K562 (cell line): ENCODE data around the gene SLC37A3. TPM values are rescaled to one million over a fixed set of nuclear protein-coding genes. Genes with fewer than 3 reads are reported as not detected.

Experiments used
- ATAC-seq: fragments of 200-7000 bp; cut with Tn5 transposase; 3 replicates; pipeline ENCODE4 v1.9.1; 2020; ENCODE audit warnings: moderate library complexity
- BruUV-seq: library from RNA; stranded (reverse); fragments of 400-500 nt; replicated peaks from 2 replicates; lab custom pipeline; 2021; lab: Mats Ljungman, UMichigan
- CTCF ChIA-PET: fragments of 300-600 bp; formaldehyde crosslinking; extraction: SDS; loops from one replicate; lab custom pipeline; 2021; ENCODE audit warnings: low intra/inter-chr PET ratio; lab: Yijun Ruan, JAX
- POLR2A ChIA-PET: fragments of 300-600, 350-650 bp; sonication (Branson Sonifier 250); formaldehyde crosslinking; extraction: SDS; loops from one replicate; lab custom pipeline; 2021; ENCODE audit warnings: antibody characterized with exemption, inconsistent platforms; lab: Yijun Ruan, JAX
- DNase-seq, 4 experiments: peaks; one replicate each; pipeline versions ENCODE4 v3.0.0 to v3.0.0-alpha.2; 2011 to 2018; ENCODE audit warnings: low spot score in 3 of 4, mixed read lengths in 3 of 4; ENCODE audit errors: extremely low read depth in 1 of 4
- FAIRE-seq: peaks from 2 replicates; lab custom pipeline; 2011; peaks lifted over from hg19 to GRCh38; lab: Jason Lieb, UNC
- H2AFZ ChIP-seq: 2 replicates; pipeline ENCODE4 v1.6.0; 2011; ENCODE audit warnings: low read depth, low read length, control low read depth, inconsistent platforms
- H3K27ac ChIP-seq: fragments of 200-600 bp; 3 replicates; pipeline ENCODE4 v1.8.0; 2011; ENCODE audit warnings: low read depth, mild to moderate bottlenecking, control low read depth, inconsistent platforms, low read length, moderate library complexity, mixed read lengths; ENCODE audit errors: extremely low read depth
- H3K27me3 ChIP-seq, 2 experiments: fragments of 300-600 bp in 1 of 2; 2 replicates in 1 of 2; 3 replicates in 1 of 2; pipeline versions ENCODE4 v1.6.0 to v1.8.0; 2011; ENCODE audit warnings: inconsistent platforms in 2 of 2, low read length in 2 of 2, mild to moderate bottlenecking in 1 of 2, mixed read lengths in 1 of 2, moderate library complexity in 1 of 2; ENCODE audit not compliant: control insufficient read depth in 2 of 2, insufficient read depth in 2 of 2
- H3K36me3 ChIP-seq: fragments of 300-600 bp; 3 replicates; pipeline ENCODE4 v1.8.0; 2011; ENCODE audit warnings: mild to moderate bottlenecking, low read length, inconsistent platforms; ENCODE audit not compliant: control insufficient read depth, insufficient read depth
- H3K4me1 ChIP-seq, 2 experiments: fragments of 200-600 bp in 1 of 2; replicated peaks in 1 of 2; 2 replicates in 1 of 2; 3 replicates in 1 of 2; pipeline versions ENCODE4 v1.5.1 to v1.8.0; 2011; ENCODE audit warnings: inconsistent platforms in 2 of 2, low read length in 2 of 2, mild to moderate bottlenecking in 1 of 2, mixed read lengths in 1 of 2, moderate library complexity in 1 of 2; ENCODE audit not compliant: control insufficient read depth in 2 of 2, insufficient read depth in 2 of 2
- H3K4me2 ChIP-seq: 2 replicates; pipeline ENCODE4 v1.6.1; 2011; ENCODE audit warnings: low read length, control low read depth, inconsistent platforms, mixed read lengths; ENCODE audit not compliant: insufficient read depth
- H3K4me3 ChIP-seq: fragments of 200-600 bp; sonication (generic), shearing (Covaris generic); 2 replicates; pipeline ENCODE4 v1.5.1; 2016; ENCODE audit warnings: control low read depth, inconsistent platforms
- H3K79me2 ChIP-seq: fragments of 200-600 bp; 3 replicates; pipeline ENCODE4 v1.8.0; 2011; ENCODE audit warnings: low read length, inconsistent platforms; ENCODE audit not compliant: control insufficient read depth, insufficient read depth
- H3K9ac ChIP-seq, 2 experiments: 2 replicates each; pipeline versions ENCODE4 v1.6.0 to v1.6.1; 2011; ENCODE audit warnings: low read depth in 2 of 2, low read length in 2 of 2, control low read depth in 1 of 2, inconsistent platforms in 1 of 2, mild to moderate bottlenecking in 1 of 2, mixed read lengths in 1 of 2; ENCODE audit not compliant: insufficient read depth in 1 of 2
- H3K9me1 ChIP-seq: one replicate; pipeline ENCODE4 v1.6.0; 2011; ENCODE audit warnings: inconsistent platforms, mild to moderate bottlenecking, low read length, moderate library complexity; ENCODE audit not compliant: control insufficient read depth, insufficient read depth
- H3K9me3 ChIP-seq: replicated peaks from 2 replicates; pipeline ENCODE4 v1.5.1; 2011; ENCODE audit warnings: low read depth, low read length, inconsistent platforms; ENCODE audit not compliant: control insufficient read depth, insufficient read depth
- H4K20me1 ChIP-seq: replicated peaks from 2 replicates; pipeline ENCODE4 v1.6.1; 2011; ENCODE audit warnings: low read length, inconsistent platforms, mixed read lengths; ENCODE audit not compliant: control insufficient read depth, insufficient read depth
- ARNT ChIP-seq, 2 experiments: fragments of 450-650 bp; IDR thresholded peaks; 2 replicates each; pipeline ENCODE4 v1.6.1; 2016; ENCODE audit warnings: mild to moderate bottlenecking in 1 of 2
- CBX3 ChIP-seq, 2 experiments: IDR thresholded peaks; 1 replicate in 1 of 2; 2 replicates in 1 of 2; pipeline ENCODE4 v1.6.1; 2012; ENCODE audit warnings: inconsistent platforms in 2 of 2, low read length in 2 of 2, borderline replicate concordance in 1 of 2, control low read depth in 1 of 2
- CREB3 ChIP-seq: fragments of 450-650 bp; conservative IDR thresholded peaks from 2 replicates; pipeline ENCODE4 v1.6.1; 2016; ENCODE audit warnings: missing genetic modification characterization, low read depth, mild to moderate bottlenecking, missing compliant biosample characterization, moderate library complexity
- HEY1 ChIP-seq: fragments of 250-450 bp; sonication (Bioruptor Pico); IDR thresholded peaks from 2 replicates; pipeline ENCODE4 v1.5.0; 2020; ENCODE audit warnings: mild to moderate bottlenecking, moderate library complexity, borderline replicate concordance
- KDM2B ChIP-seq: fragments of 250-450 bp; sonication (Bioruptor Pico); IDR thresholded peaks from 2 replicates; pipeline ENCODE4 v1.8.0; 2021; ENCODE audit warnings: mild to moderate bottlenecking, moderate library complexity
- NR2C2 ChIP-seq, 2 experiments: fragments of 200-800 bp in 1 of 2; sonication (Bioruptor generic) in 1 of 2; sonication (generic) in 1 of 2; formaldehyde crosslinking in 1 of 2; IDR thresholded peaks; 2 replicates each; pipeline versions ENCODE4 v1.6.1 to v1.8.0; 2016 to 2022; ENCODE audit warnings: mild to moderate bottlenecking in 1 of 2, missing compliant biosample characterization in 1 of 2, missing genetic modification characterization in 1 of 2, missing genetic modification reagents in 1 of 2
- SMAD2 ChIP-seq: fragments of 150-350 bp; IDR thresholded peaks from 2 replicates; pipeline ENCODE4 v1.6.1; 2014; ENCODE audit warnings: low read depth, mild to moderate bottlenecking, low read length
- SP1 ChIP-seq: sonication (generic); formaldehyde crosslinking; IDR thresholded peaks from 2 replicates; pipeline ENCODE4 v1.8.1; 2022; ENCODE audit warnings: mild to moderate bottlenecking, missing genetic modification reagents
- U2AF2 ChIP-seq: fragments of 200-400 bp; formaldehyde crosslinking; optimal IDR thresholded peaks from 2 replicates; pipeline ENCODE3; 2017; ENCODE audit warnings: low read depth, mild to moderate bottlenecking, low read length
- YBX1 ChIP-seq: fragments of 450-650 bp; IDR thresholded peaks from 2 replicates; pipeline ENCODE4 v1.7.1; 2016; ENCODE audit warnings: mild to moderate bottlenecking
- ZBTB2 ChIP-seq: fragments of 450-650 bp; IDR thresholded peaks from 2 replicates; pipeline ENCODE4 v1.6.1; 2016; ENCODE audit warnings: antibody characterized with exemption
- ZNF764 ChIP-seq: fragments of 250-450 bp; sonication (Bioruptor Pico); IDR thresholded peaks from 2 replicates; pipeline ENCODE4 v1.4.0; 2020; ENCODE audit warnings: low read depth, mild to moderate bottlenecking, moderate library complexity
- WGBS: fragments of 100-300 bp; shearing (Covaris generic); methylation state at CpG from one replicate; pipeline ENCODE4 v1.1.6; 2016; ENCODE audit warnings: low coverage, mixed read lengths; ENCODE audit not compliant: insufficient coverage; ENCODE audit errors: missing lambda C conversion rate; 5-methylcytosine and 5-hydroxymethylcytosine counted together
- in situ Hi-C: fragments of 300-500 bp; cut with MboI; formaldehyde crosslinking; loops from 4 replicates; pipeline ENCODE4 v1.15.0; 2018; ENCODE audit warnings: inconsistent platforms, mixed read lengths
- intact Hi-C: fragments of 100-400 bp; cut with micrococcal nuclease; formaldehyde crosslinking; loops from 2 replicates; pipeline ENCODE4 v1.14.2; 2022
- polyA plus RNA-seq, 8 experiments: library from polyadenylated mRNA; depleted of rRNA in 4 of 8; stranded (reverse) in 5 of 8; unstranded in 3 of 8; fragments of >200 nt; fragmentation: Nextera tagmentation in 2 of 8; fragmentation: Illumina TruSeq in 1 of 8; extraction: Ambion mirVana in 2 of 8; extraction: Trizol in 1 of 8; gene quantifications; 2 replicates each; pipeline versions ENCODE4 v1.2.1 to v1.2.3, GENCODE V29; 2011 to 2014; ENCODE audit warnings: inconsistent platforms in 1 of 8, missing spikeins in 1 of 8
- total RNA-seq, 7 experiments: library from RNA; depleted of rRNA in 6 of 7; stranded (reverse); fragments of >200 nt in 6 of 7; fragmentation: Illumina TruSeq in 2 of 7; extraction: Trizol in 2 of 7; gene quantifications; 2 replicates each; pipeline versions ENCODE4 v1.2.1 to v1.2.3, GENCODE V29; 2011 to 2021; ENCODE audit warnings: low replicate concordance in 1 of 7
- TF ChIP-seq, protein P1 (sequence below): fragments of 250-450 bp; sonication (Bioruptor Pico); IDR thresholded peaks from 2 replicates; pipeline ENCODE4 v1.4.0; 2020; ENCODE audit warnings: mild to moderate bottlenecking, moderate library complexity

Gene SLC37A3
- total and polyA plus RNA-seq, 9 of the 15 experiments (the other 6 are each of a cell fraction or from before 2014, with no cell fraction given) = 11.7 to 59.1 (median 26.8) TPM

GRCh38 chr7:140426130-140426529, 27.8 kb upstream of the SLC37A3 start:
- Histone ChIP-seq H3K4me3 (no peak overlapping the region), H4K20me1 (no peaks in the 10 kb centered on the region), H3K4me1 (no peaks in the 10 kb centered on the region), H3K36me3 (no peaks in the 10 kb centered on the region), H3K9ac (peak overlapping the region in 1 of 2 experiments; percentile 42; a peak in 2 of 4 replicates), H3K9me3 (peaks cover 2% of the 10 kb centered on the region), H3K27ac (no peak overlapping the region), H3K4me2 (no peak overlapping the region), H3K79me2 (no peaks in the 10 kb centered on the region), H3K27me3 (peaks cover 35 to 83% of the 10 kb centered on the region in 2 experiments), H3K9me1 (no peaks in the 10 kb centered on the region), H2AFZ (no peak overlapping the region)
- DNase-seq (no peak), FAIRE-seq (no peak), ATAC-seq (peak; percentile 25)
- intact Hi-C loops (no loop called here), in situ Hi-C loops (no loop called here)
- 48% methylated on average over 6 of the region's 6 CpGs for WGBS
- TF ChIP-seq CBX3 (IDR thresholded peaks at IDR 0.05; ENCODE audit: borderline replicate concordance in 1 of 2, low read length in 2 of 2) (no peak), YBX1 (no peak), ARNT (IDR thresholded peaks at IDR 0.05) (no peak), SMAD2 (no peak), U2AF2 (no peak), KDM2B (CRISPR knock-in tag) (no peak), SP1 (no peak), CREB3 (tag) (no peak), ZBTB2 (no peak), HEY1 (CRISPR knock-in tag) (no peak), ZNF764 (no peak), NR2C2 (CRISPR knock-in tag; IDR thresholded peaks at IDR 0.05) (no peak), NR2C2 (tag; IDR thresholded peaks at IDR 0.05) (no peak)
- TF ChIP-seq, protein P1, sequence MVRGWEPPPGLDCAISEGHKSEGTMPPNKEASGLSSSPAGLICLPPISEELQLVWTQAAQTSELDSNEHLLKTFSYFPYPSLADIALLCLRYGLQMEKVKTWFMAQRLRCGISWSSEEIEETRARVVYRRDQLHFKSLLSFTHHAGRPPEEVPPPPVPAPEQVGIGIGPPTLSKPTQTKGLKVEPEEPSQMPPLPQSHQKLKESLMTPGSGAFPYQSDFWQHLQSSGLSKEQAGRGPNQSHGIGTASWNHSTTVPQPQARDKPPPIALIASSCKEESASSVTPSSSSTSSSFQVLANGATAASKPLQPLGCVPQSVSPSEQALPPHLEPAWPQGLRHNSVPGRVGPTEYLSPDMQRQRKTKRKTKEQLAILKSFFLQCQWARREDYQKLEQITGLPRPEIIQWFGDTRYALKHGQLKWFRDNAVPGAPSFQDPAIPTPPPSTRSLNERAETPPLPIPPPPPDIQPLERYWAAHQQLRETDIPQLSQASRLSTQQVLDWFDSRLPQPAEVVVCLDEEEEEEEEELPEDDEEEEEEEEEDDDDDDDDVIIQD (CRISPR knock-in tag) = no peak
- BruUV-seq = no TSS peak
- CTCF ChIA-PET = no interaction called here
- POLR2A ChIA-PET = interaction anchor here (0.6 to 1.2 kb wide), 5 partner anchors 9 to 51 kb away, joined by 3 to 5 read pairs (median 4); partner anchors contain the start of gene SLC37A3
